HepG2 (cell line): Measurements from ENCODE around the gene CHCHD1. TPM values are rescaled to one million over a fixed set of nuclear protein-coding genes. Genes with fewer than 3 reads are reported as not detected.
A peak's percentile ranks its signal among the peaks of the same experiment; 100 is the strongest.

Experiments used
- CENPBD1 ChIP-seq: sonication (generic); formaldehyde crosslinking; IDR thresholded peaks from 2 replicates; pipeline ENCODE4 v1.8.0; 2022; ENCODE audit warnings: missing genetic modification reagents, low read depth, mild to moderate bottlenecking, borderline replicate concordance
- CENPT ChIP-seq: sonication (generic); formaldehyde crosslinking; IDR thresholded peaks from 2 replicates; pipeline ENCODE4 v1.8.0; 2022; ENCODE audit warnings: low read depth, mild to moderate bottlenecking, moderate library complexity, missing genetic modification reagents
- FOXJ3 ChIP-seq: sonication (generic); formaldehyde crosslinking; IDR thresholded peaks from 2 replicates; pipeline ENCODE4 v1.4.0; 2020; ENCODE audit warnings: missing genetic modification reagents, mild to moderate bottlenecking, borderline replicate concordance
- HCFC1 ChIP-seq: fragments of 150-350 bp; IDR thresholded peaks from 2 replicates; pipeline ENCODE4 v1.6.1; 2014; ENCODE audit warnings: low read depth, low read length
- KLF13 ChIP-seq: sonication (generic); formaldehyde crosslinking; IDR thresholded peaks from 2 replicates; pipeline ENCODE4 v1.4.0; 2020; ENCODE audit warnings: mild to moderate bottlenecking, missing genetic modification reagents
- NFE2L1 ChIP-seq: sonication (generic); formaldehyde crosslinking; IDR thresholded peaks from 2 replicates; pipeline ENCODE4 v1.4.0; 2020; ENCODE audit warnings: missing genetic modification reagents, mild to moderate bottlenecking, borderline replicate concordance
- NFRKB ChIP-seq: fragments of 450-650 bp; IDR thresholded peaks from 2 replicates; pipeline ENCODE4 v1.6.1; 2017
- NR3C1 ChIP-seq: sonication (generic); formaldehyde crosslinking; IDR thresholded peaks from 2 replicates; pipeline ENCODE4 v1.4.0; 2020; ENCODE audit warnings: missing genetic modification reagents
- TCF7L2 ChIP-seq: IDR thresholded peaks from 2 replicates; pipeline ENCODE4 v1.6.1; 2011; ENCODE audit warnings: mild to moderate bottlenecking, low read depth, low read length, moderate library complexity
- THYN1 ChIP-seq: sonication (generic); formaldehyde crosslinking; IDR thresholded peaks from 2 replicates; pipeline ENCODE4 v1.8.1; 2023; ENCODE audit warnings: low read depth, mild to moderate bottlenecking, moderate library complexity, missing genetic modification reagents, borderline replicate concordance
- ZBTB49 ChIP-seq: sonication (generic); formaldehyde crosslinking; IDR thresholded peaks from 2 replicates; pipeline ENCODE4 v1.4.0; 2020; ENCODE audit warnings: missing genetic modification reagents, borderline replicate concordance
- ZBTB8A ChIP-seq: sonication (generic); formaldehyde crosslinking; IDR thresholded peaks from 2 replicates; pipeline ENCODE4 v1.4.0; 2020; ENCODE audit warnings: mild to moderate bottlenecking, low read depth, missing genetic modification reagents, borderline replicate concordance
- ZNF407 ChIP-seq: sonication (generic); formaldehyde crosslinking; IDR thresholded peaks from one replicate; pipeline ENCODE4 v1.5.1; 2020; ENCODE audit warnings: mild to moderate bottlenecking, missing genetic modification reagents; ENCODE audit errors: not compliant biosample characterization
- ZNF451 ChIP-seq: sonication (generic); formaldehyde crosslinking; IDR thresholded peaks from 2 replicates; pipeline ENCODE4 v1.5.0; 2020; ENCODE audit warnings: mild to moderate bottlenecking, missing genetic modification reagents
- ZNF556 ChIP-seq: sonication (generic); formaldehyde crosslinking; IDR thresholded peaks from 2 replicates; pipeline ENCODE4 v1.4.0; 2020; ENCODE audit warnings: mild to moderate bottlenecking, missing genetic modification reagents, borderline replicate concordance
- polyA plus RNA-seq, 8 experiments: library from polyadenylated mRNA; depleted of rRNA in 3 of 8; stranded (reverse) in 7 of 8; unstranded in 1 of 8; fragments of >200 nt; fragmentation: Illumina TruSeq in 4 of 8; extraction: Trizol in 4 of 8; gene quantifications; 2 replicates each; pipeline versions ENCODE4 v1.2.1 to v1.2.3, GENCODE V29; 2011 to 2016; ENCODE audit warnings: low read depth in 4 of 8, missing spikeins in 1 of 8, mixed read lengths in 1 of 8; ENCODE audit not compliant: insufficient read depth in 1 of 8
- total RNA-seq, 5 experiments: library from RNA; depleted of rRNA; stranded (reverse); fragments of >200 nt; fragmentation: Illumina TruSeq; extraction: Trizol; gene quantifications; 2 replicates each; pipeline ENCODE4 v1.2.3, GENCODE V29; 2016; ENCODE audit warnings: low read depth in 1 of 5
- TF ChIP-seq, protein P1 (sequence below): sonication (generic); formaldehyde crosslinking; IDR thresholded peaks from 2 replicates; pipeline ENCODE4 v1.4.0; 2020; ENCODE audit warnings: missing genetic modification reagents; ENCODE audit errors: not compliant biosample characterization

Gene CHCHD1
- total and polyA plus RNA-seq, 2 of the 13 experiments (the other 11 are each of a cell fraction or from before 2014, with no cell fraction given) = 36.9 to 71.2 TPM

- TF ChIP-seq, protein P1, sequence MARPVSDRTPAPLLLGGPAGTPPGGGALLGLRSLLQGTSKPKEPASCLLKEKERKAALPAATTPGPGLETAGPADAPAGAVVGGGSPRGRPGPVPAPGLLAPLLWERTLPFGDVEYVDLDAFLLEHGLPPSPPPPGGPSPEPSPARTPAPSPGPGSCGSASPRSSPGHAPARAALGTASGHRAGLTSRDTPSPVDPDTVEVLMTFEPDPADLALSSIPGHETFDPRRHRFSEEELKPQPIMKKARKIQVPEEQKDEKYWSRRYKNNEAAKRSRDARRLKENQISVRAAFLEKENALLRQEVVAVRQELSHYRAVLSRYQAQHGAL (CRISPR knock-in tag) = peak; percentile 69
- TF ChIP-seq CENPBD1 (CRISPR knock-in tag) (no peak), THYN1 (CRISPR knock-in tag) (no peak), ZNF451 (CRISPR knock-in tag) (no peak), TCF7L2 (no peak), NR3C1 (CRISPR knock-in tag) (no peak), CENPT (no peak), HCFC1 (peak; percentile 42; the same call in 1 of the 2 replicates), KLF13 (no peak), FOXJ3 (CRISPR knock-in tag) (peak; percentile 16; the same call in 1 of the 2 replicates), ZNF556 (CRISPR knock-in tag) (no peak; the same call in 1 of the 2 replicates), ZBTB49 (CRISPR knock-in tag) (no peak), NFRKB (no peak), ZNF407 (CRISPR knock-in tag) (peak; percentile 82), NFE2L1 (CRISPR knock-in tag) (no peak), ZBTB8A (CRISPR knock-in tag) (no peak)
These were observed at the start of gene CHCHD1 (continued) for GRCh38 chr10:73781879-73782748.
